Measurements from ENCODE around the gene KCNH8.

GRCh38 chr3:19331931-19332330 is 183.6 kb downstream of the KCNH8 start:
- TF ChIP-seq CTCF (IDR thresholded peaks at IDR 0.05; ENCODE audit: low read depth, low read length, poor library complexity, severe bottlenecking) = no peak
- TF ChIP-seq EZH2phosphoT487 (IDR thresholded peaks at IDR 0.05; ENCODE audit: borderline replicate concordance, low read length) = no peak

Data from DOHH2 (cell line).